Measurements from ENCODE around the gene TIMP3.

TIMP3 gene

DNA sequence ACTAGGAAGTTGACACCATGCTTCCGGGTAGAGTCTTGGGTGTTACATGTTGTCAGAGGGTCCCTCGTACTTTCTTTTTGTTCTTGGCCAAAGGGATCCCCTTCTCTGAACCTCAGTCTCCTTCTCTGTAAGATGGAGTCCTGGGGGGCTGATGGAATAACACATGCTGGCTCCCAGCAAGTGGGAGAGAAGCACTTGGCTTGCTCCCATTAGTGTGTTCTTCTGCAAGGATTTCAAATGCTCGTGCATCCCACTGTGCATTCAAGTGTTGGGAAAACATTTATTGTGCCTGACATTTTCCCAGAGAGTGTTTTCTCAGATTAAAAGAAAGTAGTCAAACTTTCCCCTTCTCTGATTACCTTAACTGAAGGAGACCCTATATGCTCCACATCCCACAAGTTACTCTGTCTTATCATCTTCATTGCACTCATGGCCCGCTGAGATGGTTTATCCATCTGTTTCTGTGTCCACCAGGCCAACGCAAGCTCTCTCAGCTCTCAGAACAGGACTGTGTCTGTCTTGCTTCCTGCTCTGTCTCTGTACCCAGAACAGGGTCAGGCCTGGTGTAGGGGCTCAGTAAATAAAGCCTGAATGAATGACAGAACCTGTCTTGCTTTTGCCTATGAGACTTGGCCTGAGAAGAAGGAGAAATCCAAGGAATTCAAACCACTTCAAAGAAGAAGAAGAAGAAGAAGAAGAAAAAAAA lies 16.0 kb upstream of the TIMP3 start:
- no peaks in the 10 kb centered on the region for H3K36me3 ChIP-seq (ENCODE audit: control insufficient read depth in 4 of 4, insufficient read depth in 4 of 4, low read length in 3 of 4)
- no peak overlapping the region for H3K27ac ChIP-seq (ENCODE audit: insufficient read depth in 1 of 2, low read depth in 1 of 2, low read length in 2 of 2, poor library complexity in 1 of 2, severe bottlenecking in 2 of 2)
- no peaks in the 10 kb centered on the region for H3K27me3 ChIP-seq (replicated peaks in 2 of 5; ENCODE audit: control insufficient read depth in 4 of 5, insufficient read depth in 5 of 5, low read length in 4 of 5)
- no peak for DNase-seq
- peaks cover 0 to 4% (median 0%) of the 10 kb centered on the region in 4 experiments for H3K4me1 ChIP-seq (ENCODE audit: control extremely low read depth in 1 of 4, control insufficient read depth in 4 of 4, insufficient read depth in 4 of 4, low read length in 3 of 4)
- ChIA-PET POLR2A (no interaction called here), CTCF (interaction anchor here (1.6 kb wide), 1 partner anchor 10 kb away, joined by 5 read pairs; no protein-coding TSS in a partner anchor)
- WGBS (ENCODE audit: insufficient coverage): 98% methylated on average over 5 of the region's 5 CpGs
- H3K4me3 ChIP-seq (ENCODE audit: control insufficient read depth in 1 of 7, extremely low read depth in 1 of 7, insufficient read depth in 4 of 7, low read depth in 2 of 7, low read length in 6 of 7): no peak overlapping the region
- H3K9me3 ChIP-seq (ENCODE audit: control extremely low read depth in 1 of 5, control insufficient read depth in 4 of 5, insufficient read depth in 2 of 5, low read depth in 1 of 5, low read length in 4 of 5): peaks cover 0 to 4% (median 0%) of the 10 kb centered on the region in 5 experiments

DNA sequence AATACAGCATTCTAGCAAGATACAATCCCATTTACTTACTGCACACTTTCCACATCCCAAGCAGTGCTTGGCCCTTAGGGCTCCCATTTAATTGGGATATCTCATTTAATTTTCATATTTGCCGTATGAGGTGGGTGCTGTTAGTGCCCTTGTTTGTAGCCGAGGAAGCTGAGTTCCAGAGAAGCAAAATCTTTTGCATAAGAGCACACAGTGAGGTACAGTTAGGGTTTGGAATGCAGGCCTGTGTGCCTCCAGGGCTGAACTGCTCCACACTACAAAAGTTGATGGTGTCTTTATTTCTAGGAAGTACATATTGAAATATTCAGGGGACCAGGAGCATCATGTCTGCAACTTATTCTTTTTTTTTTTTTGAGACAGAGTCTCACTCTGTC lies 15.5 kb upstream of the TIMP3 start:
- no peak overlapping the region for H3K27ac ChIP-seq (ENCODE audit: insufficient read depth in 1 of 2, low read depth in 1 of 2, low read length in 2 of 2, poor library complexity in 1 of 2, severe bottlenecking in 2 of 2)
- ChIA-PET POLR2A (no interaction called here), CTCF (interaction anchor here (1.6 to 2.0 kb wide), 2 partner anchors 10 to 11 kb away, joined by 5 to 8 read pairs; no protein-coding TSS in a partner anchor)
- H3K27me3 ChIP-seq (replicated peaks in 2 of 5; ENCODE audit: control insufficient read depth in 4 of 5, insufficient read depth in 5 of 5, low read length in 4 of 5): no peaks in the 10 kb centered on the region
- no peak overlapping the region for H3K4me3 ChIP-seq (ENCODE audit: control insufficient read depth in 1 of 7, extremely low read depth in 1 of 7, insufficient read depth in 4 of 7, low read depth in 2 of 7, low read length in 6 of 7)
- no peak for DNase-seq
- H3K4me1 ChIP-seq (ENCODE audit: control extremely low read depth in 1 of 4, control insufficient read depth in 4 of 4, insufficient read depth in 4 of 4, low read length in 3 of 4): peaks cover 0 to 4% (median 0%) of the 10 kb centered on the region in 4 experiments
- 100% methylated on average over 2 of the region's 2 CpGs for WGBS (ENCODE audit: insufficient coverage)
- peaks cover 0 to 4% (median 0%) of the 10 kb centered on the region in 5 experiments for H3K9me3 ChIP-seq (ENCODE audit: control extremely low read depth in 1 of 5, control insufficient read depth in 4 of 5, insufficient read depth in 2 of 5, low read depth in 1 of 5, low read length in 4 of 5)
- H3K36me3 ChIP-seq (ENCODE audit: control insufficient read depth in 4 of 4, insufficient read depth in 4 of 4, low read length in 3 of 4): no peaks in the 10 kb centered on the region

DNA sequence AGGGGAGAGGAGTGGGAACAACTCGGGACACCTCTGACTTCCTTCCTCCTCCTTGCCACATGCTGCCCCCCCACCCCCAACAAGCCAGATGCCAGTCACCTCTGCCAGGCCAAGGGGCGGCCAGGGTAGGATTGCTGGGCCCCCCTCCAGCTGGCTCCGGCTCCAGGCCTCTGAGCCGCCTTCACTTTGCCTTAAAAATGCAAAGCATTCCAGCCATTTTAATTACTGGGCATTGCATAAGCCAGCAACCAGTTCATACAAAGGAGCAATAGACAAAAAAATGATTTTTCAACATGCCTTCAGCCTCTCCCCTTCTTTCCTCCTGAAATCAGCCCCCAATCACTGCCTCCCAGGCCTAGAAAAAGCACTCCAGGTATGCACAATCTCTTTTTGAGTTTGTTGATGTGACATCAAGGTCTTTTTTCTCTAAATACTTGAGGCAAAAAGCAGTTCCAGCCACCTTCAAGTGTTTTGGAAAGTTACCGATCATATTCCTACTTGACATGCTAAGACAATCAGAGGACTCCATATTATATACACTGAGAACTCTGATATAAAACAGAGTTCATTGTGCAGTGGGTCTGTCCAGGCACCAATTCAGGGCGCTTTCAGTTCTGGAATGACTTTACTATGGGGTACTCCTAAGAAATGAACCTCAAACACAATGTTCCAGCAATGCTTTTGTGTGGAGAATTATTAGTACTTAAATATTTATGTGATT lies 12.4 kb upstream of the TIMP3 start:
- no peak overlapping the region for H3K27ac ChIP-seq (ENCODE audit: insufficient read depth in 1 of 2, low read depth in 1 of 2, low read length in 2 of 2, poor library complexity in 1 of 2, severe bottlenecking in 2 of 2)
- H3K4me3 ChIP-seq (ENCODE audit: control insufficient read depth in 1 of 7, extremely low read depth in 1 of 7, insufficient read depth in 4 of 7, low read depth in 2 of 7, low read length in 6 of 7): no peak overlapping the region
- POLR2A ChIA-PET: no interaction called here
- peaks cover 0 to 4% (median 0%) of the 10 kb centered on the region in 4 experiments for H3K4me1 ChIP-seq (ENCODE audit: control extremely low read depth in 1 of 4, control insufficient read depth in 4 of 4, insufficient read depth in 4 of 4, low read length in 3 of 4)
- no peak for DNase-seq
- CTCF ChIA-PET: interaction anchor here (0.8 kb wide), 1 partner anchor 9 kb away, joined by 3 read pairs; no protein-coding TSS in a partner anchor
- no peaks in the 10 kb centered on the region for H3K27me3 ChIP-seq (replicated peaks in 2 of 5; ENCODE audit: control insufficient read depth in 4 of 5, insufficient read depth in 5 of 5, low read length in 4 of 5)
- peaks cover 0 to 2% (median 0%) of the 10 kb centered on the region in 5 experiments for H3K9me3 ChIP-seq (ENCODE audit: control extremely low read depth in 1 of 5, control insufficient read depth in 4 of 5, insufficient read depth in 2 of 5, low read depth in 1 of 5, low read length in 4 of 5)
- WGBS (ENCODE audit: insufficient coverage): 93% methylated on average over 3 of the region's 6 CpGs
- no peaks in the 10 kb centered on the region for H3K36me3 ChIP-seq (ENCODE audit: control insufficient read depth in 4 of 4, insufficient read depth in 4 of 4, low read length in 3 of 4)

DNA sequence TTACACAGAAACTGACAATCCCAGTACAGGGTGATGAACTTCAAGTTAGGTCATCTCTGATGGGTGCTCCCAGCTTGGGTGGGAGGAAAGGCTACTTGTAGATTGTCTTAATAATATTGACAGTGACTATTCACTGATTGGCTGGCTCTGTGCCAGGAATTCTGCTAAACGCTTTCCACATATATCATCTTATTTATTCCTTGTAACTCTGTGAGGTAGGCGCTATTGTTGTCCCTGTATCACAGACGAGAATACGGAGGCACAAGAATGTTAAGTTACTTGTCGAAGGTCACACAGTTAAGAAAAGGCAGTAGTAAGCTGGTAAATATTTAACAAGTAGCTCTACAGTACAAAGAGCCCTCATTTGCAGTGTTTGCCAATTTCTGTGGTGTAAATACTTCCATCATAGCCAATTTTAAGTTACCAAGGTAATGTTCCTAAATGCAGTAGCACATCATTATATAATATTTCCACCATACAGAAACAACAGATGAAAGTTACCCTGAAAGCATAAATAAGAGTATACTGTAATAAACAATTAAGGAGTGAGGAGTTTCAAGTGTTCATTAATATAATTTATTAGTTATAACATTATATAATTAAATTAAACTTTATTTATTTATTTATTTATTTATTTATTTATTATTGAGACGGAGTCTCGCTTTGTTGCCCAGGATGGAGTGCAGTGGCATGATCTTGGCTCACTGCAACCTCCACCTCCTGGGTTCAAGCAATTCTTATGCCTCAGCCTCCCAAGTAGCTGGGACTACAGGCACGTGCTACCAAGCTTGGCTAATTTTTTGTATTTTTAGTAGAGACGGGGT lies 11.5 kb upstream of the TIMP3 start:
- ChIA-PET POLR2A (no interaction called here), CTCF (interaction anchor here (1.1 kb wide), 1 partner anchor 10 kb away, joined by 3 read pairs; no protein-coding TSS in a partner anchor)
- Histone ChIP-seq H3K9me3 (ENCODE audit: control extremely low read depth in 1 of 5, control insufficient read depth in 4 of 5, insufficient read depth in 2 of 5, low read depth in 1 of 5, low read length in 4 of 5) (no peaks in the 10 kb centered on the region), H3K27ac (ENCODE audit: insufficient read depth in 1 of 2, low read depth in 1 of 2, low read length in 2 of 2, poor library complexity in 1 of 2, severe bottlenecking in 2 of 2) (no peak overlapping the region), H3K4me1 (ENCODE audit: control extremely low read depth in 1 of 4, control insufficient read depth in 4 of 4, insufficient read depth in 4 of 4, low read length in 3 of 4) (peaks cover 0 to 4% (median 0%) of the 10 kb centered on the region in 4 experiments), H3K27me3 (replicated peaks in 2 of 5; ENCODE audit: control insufficient read depth in 4 of 5, insufficient read depth in 5 of 5, low read length in 4 of 5) (no peaks in the 10 kb centered on the region), H3K36me3 (ENCODE audit: control insufficient read depth in 4 of 4, insufficient read depth in 4 of 4, low read length in 3 of 4) (no peaks in the 10 kb centered on the region), H3K4me3 (ENCODE audit: control insufficient read depth in 1 of 7, extremely low read depth in 1 of 7, insufficient read depth in 4 of 7, low read depth in 2 of 7, low read length in 6 of 7) (no peak overlapping the region)
- no peak for DNase-seq
- WGBS (ENCODE audit: insufficient coverage): 95% methylated on average over 6 of the region's 9 CpGs

DNA sequence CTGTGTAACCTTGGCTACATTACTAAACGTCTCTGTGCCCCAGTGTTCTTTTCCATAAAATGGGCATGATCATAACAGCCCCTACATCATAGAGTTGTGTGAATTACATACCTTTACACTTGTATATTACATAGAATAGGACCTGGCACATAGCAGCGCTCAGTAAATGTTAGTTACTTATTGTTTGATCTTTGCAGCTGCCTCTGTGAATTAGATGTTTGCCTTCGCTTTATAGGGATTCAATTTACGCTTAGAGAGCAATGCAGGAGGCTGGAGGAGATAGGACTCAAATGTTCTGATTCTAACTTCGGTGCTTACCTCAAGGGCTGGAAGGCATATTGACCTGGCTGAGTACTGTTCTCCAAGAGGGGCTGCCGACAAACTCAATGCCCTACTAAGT lies 10.4 kb upstream of the TIMP3 start:
- Histone ChIP-seq H3K4me3 (ENCODE audit: control insufficient read depth in 1 of 7, extremely low read depth in 1 of 7, insufficient read depth in 4 of 7, low read depth in 2 of 7, low read length in 6 of 7) (no peak overlapping the region), H3K27ac (ENCODE audit: insufficient read depth in 1 of 2, low read depth in 1 of 2, low read length in 2 of 2, poor library complexity in 1 of 2, severe bottlenecking in 2 of 2) (no peak overlapping the region), H3K9me3 (ENCODE audit: control extremely low read depth in 1 of 5, control insufficient read depth in 4 of 5, insufficient read depth in 2 of 5, low read depth in 1 of 5, low read length in 4 of 5) (no peaks in the 10 kb centered on the region), H3K36me3 (ENCODE audit: control insufficient read depth in 4 of 4, insufficient read depth in 4 of 4, low read length in 3 of 4) (no peaks in the 10 kb centered on the region), H3K4me1 (ENCODE audit: control extremely low read depth in 1 of 4, control insufficient read depth in 4 of 4, insufficient read depth in 4 of 4, low read length in 3 of 4) (peaks cover 0 to 4% (median 0%) of the 10 kb centered on the region in 4 experiments), H3K27me3 (replicated peaks in 2 of 5; ENCODE audit: control insufficient read depth in 4 of 5, insufficient read depth in 5 of 5, low read length in 4 of 5) (no peaks in the 10 kb centered on the region)
- ChIA-PET POLR2A (no interaction called here), CTCF (interaction anchor here (1.0 to 1.1 kb wide), 2 partner anchors 9 to 13 kb away, joined by 3 read pairs; no protein-coding TSS in a partner anchor)
- no peak for DNase-seq
- whole genome bisulfite sequencing (ENCODE audit: insufficient coverage): 96% methylated on average over 5 of the region's 6 CpGs

DNA sequence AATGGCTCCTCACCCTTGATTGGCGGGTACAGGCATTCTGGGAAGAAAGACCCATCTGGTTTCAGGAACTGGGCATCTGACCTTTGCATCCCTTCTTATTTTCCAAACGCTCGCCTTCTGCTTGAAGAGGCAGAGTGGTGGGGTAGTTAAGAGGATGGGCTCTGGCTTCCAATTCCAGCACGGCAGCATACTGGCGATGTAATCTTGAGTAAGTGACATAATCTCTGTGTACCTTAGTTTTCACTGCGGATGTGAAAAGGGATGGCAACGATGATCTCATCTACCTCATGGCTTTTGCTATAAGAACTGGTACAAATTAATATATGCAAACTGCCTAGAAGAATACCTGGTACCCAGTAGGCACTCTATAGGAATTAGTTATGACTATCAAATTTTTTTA lies 10.0 kb upstream of the TIMP3 start:
- 94% methylated on average over 5 of the region's 7 CpGs for WGBS (ENCODE audit: insufficient coverage)
- ChIA-PET POLR2A (no interaction called here), CTCF (interaction anchor here (1.0 to 9.4 kb wide), 2 partner anchors 13 to 16 kb away, joined by 3 to 64 read pairs; no protein-coding TSS in a partner anchor)
- Histone ChIP-seq H3K9me3 (ENCODE audit: control extremely low read depth in 1 of 5, control insufficient read depth in 4 of 5, insufficient read depth in 2 of 5, low read depth in 1 of 5, low read length in 4 of 5) (no peaks in the 10 kb centered on the region), H3K27me3 (replicated peaks in 2 of 5; ENCODE audit: control insufficient read depth in 4 of 5, insufficient read depth in 5 of 5, low read length in 4 of 5) (no peaks in the 10 kb centered on the region), H3K4me3 (ENCODE audit: control insufficient read depth in 1 of 7, extremely low read depth in 1 of 7, insufficient read depth in 4 of 7, low read depth in 2 of 7, low read length in 6 of 7) (no peak overlapping the region), H3K27ac (ENCODE audit: insufficient read depth in 1 of 2, low read depth in 1 of 2, low read length in 2 of 2, poor library complexity in 1 of 2, severe bottlenecking in 2 of 2) (no peak overlapping the region), H3K4me1 (ENCODE audit: control extremely low read depth in 1 of 4, control insufficient read depth in 4 of 4, insufficient read depth in 4 of 4, low read length in 3 of 4) (peaks cover 0 to 4% (median under 1%) of the 10 kb centered on the region in 4 experiments), H3K36me3 (ENCODE audit: control insufficient read depth in 4 of 4, insufficient read depth in 4 of 4, low read length in 3 of 4) (no peaks in the 10 kb centered on the region)
- DNase-seq: no peak

All from common myeloid progenitor, CD34-positive (primary cell).